K562 (cell line): Measurements from ENCODE around the gene MED13L.

Experiments used
- CBX5 ChIP-seq: IDR thresholded peaks from 2 replicates; pipeline ENCODE4 v1.6.1; 2014; ENCODE audit warnings: low read depth, borderline replicate concordance
- CEBPB ChIP-seq: fragments of 450-650 bp; IDR thresholded peaks from 2 replicates; pipeline ENCODE4 v1.6.1; 2016; ENCODE audit warnings: missing genetic modification characterization, missing compliant biosample characterization
- CHD2 ChIP-seq: IDR thresholded peaks from 2 replicates; pipeline ENCODE4 v1.6.1; 2011; ENCODE audit warnings: low read depth, low read length
- HCFC1 ChIP-seq: IDR thresholded peaks from 2 replicates; pipeline ENCODE4 v1.6.1; 2012; ENCODE audit warnings: low read depth, low read length, improper control_type of control experiment
- POLR2A ChIP-seq: fragments of 450-650 bp; conservative IDR thresholded peaks from 2 replicates; pipeline ENCODE4 v1.6.1; 2016
- SIN3A ChIP-seq, 2 experiments: fragments of 150-350 bp in 1 of 2; IDR thresholded peaks; 2 replicates each; pipeline ENCODE4 v1.6.1; 2011 to 2016; ENCODE audit warnings: borderline replicate concordance in 2 of 2, low read depth in 2 of 2, low read length in 2 of 2, mild to moderate bottlenecking in 2 of 2, moderate library complexity in 2 of 2; ENCODE audit not compliant: control insufficient read depth in 1 of 2
- SUPT5H ChIP-seq: fragments of 450-650 bp; IDR thresholded peaks from 2 replicates; pipeline ENCODE4 v1.6.1; 2016
- TAF1 ChIP-seq: IDR thresholded peaks from 2 replicates; pipeline ENCODE4 v1.6.1; 2011; ENCODE audit warnings: mild to moderate bottlenecking, low read length, moderate library complexity; ENCODE audit not compliant: insufficient read depth, control insufficient read depth, severe bottlenecking; ENCODE audit errors: extremely low read depth
- TF ChIP-seq, protein P1 (sequence below): fragments of 450-650 bp; formaldehyde crosslinking; IDR thresholded peaks from 2 replicates; pipeline ENCODE4 v1.4.0; 2020; ENCODE audit warnings: mild to moderate bottlenecking, moderate library complexity

GRCh38 chr12:116216022-116216756 is 61.3 kb downstream of the MED13L start:
- TF ChIP-seq TAF1 (no peak), POLR2A (no peak), HCFC1 (no peak), CHD2 (no peak), CEBPB (tag) (no peak), SIN3A (IDR thresholded peaks at IDR 0.05; ENCODE audit: borderline replicate concordance in 2 of 2, control insufficient read depth in 1 of 2, low read depth in 2 of 2, low read length in 2 of 2) (no peak), CBX5 (no peak), SUPT5H (no peak)
- TF ChIP-seq, protein P1, sequence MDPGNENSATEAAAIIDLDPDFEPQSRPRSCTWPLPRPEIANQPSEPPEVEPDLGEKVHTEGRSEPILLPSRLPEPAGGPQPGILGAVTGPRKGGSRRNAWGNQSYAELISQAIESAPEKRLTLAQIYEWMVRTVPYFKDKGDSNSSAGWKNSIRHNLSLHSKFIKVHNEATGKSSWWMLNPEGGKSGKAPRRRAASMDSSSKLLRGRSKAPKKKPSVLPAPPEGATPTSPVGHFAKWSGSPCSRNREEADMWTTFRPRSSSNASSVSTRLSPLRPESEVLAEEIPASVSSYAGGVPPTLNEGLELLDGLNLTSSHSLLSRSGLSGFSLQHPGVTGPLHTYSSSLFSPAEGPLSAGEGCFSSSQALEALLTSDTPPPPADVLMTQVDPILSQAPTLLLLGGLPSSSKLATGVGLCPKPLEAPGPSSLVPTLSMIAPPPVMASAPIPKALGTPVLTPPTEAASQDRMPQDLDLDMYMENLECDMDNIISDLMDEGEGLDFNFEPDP (CRISPR knock-in tag), result no peak
